SK-MEL-5 (cell line): Measurements from ENCODE around the gene EPHA3. TPM values are rescaled to one million over a fixed set of nuclear protein-coding genes. Genes with fewer than 3 reads are reported as not detected.

Experiments used
- DNase-seq: peaks from one replicate; pipeline ENCODE4 v3.0.0-alpha.2; 2016; ENCODE audit warnings: low read depth, low spot score
- in situ Hi-C: cut with HindIII; loops from 2 replicates; pipeline ENCODE4 v1.10.0; 2016; ENCODE audit warnings: low sequenced_read_pairs, high pct_unique_total_duplicates, low pct_unique_long_range_greater_than_20kb
- total RNA-seq: library from RNA; depleted of rRNA; stranded (reverse); fragments of >200 nt; shearing (Covaris generic); gene quantifications from 2 replicates; pipeline ENCODE4 v1.2.3, GENCODE V29; 2014

Gene EPHA3
- total RNA-seq, 1 experiment from 2014 or later = 40.8 TPM

DNA sequence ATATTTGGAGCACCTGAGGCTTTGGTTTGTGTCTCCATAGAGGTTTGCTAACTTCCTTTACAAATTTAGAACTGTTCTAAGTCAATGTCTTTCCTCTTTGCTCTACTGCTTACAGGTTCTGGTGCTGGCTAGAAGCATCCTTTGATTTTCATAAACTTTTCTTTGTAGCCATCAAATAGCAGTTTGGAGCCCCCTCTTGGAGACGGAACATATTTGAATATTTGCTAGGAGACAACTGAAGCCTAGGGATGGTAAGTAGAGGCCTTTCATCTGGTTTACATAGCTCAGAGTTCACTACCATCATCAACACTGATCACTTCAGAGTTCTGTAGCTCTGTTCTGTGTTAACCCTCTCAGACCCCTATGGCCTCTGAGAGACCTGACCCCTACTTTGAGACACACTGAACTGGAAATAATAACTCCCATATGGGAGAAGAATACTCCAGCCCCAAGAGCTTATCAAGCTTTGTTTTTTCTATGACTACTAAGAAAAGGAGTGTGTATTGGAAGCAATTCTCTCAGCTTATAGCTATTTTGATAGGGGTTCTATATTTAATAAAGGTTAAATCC is 420.4 kb downstream of the EPHA3 start:
- peak; percentile 59 for DNase-seq
- in situ Hi-C loops = no loop called here
